Central memory CD8-positive, alpha-beta T cell (primary cell): ENCODE measurements around the gene HLCS.

Experiments
- ATAC-seq: fragments of 150-1000 bp; cut with Tn5 transposase; replicated peaks from 2 replicates; pipeline ENCODE4 v1.10.0; 2022; ENCODE audit warnings: mild to moderate bottlenecking, moderate FRiP score, moderate number of reproducible peaks; ENCODE audit not compliant: poor library complexity, severe bottlenecking; ENCODE audit errors: extremely low read depth
- DNase-seq, 2 donors: peaks; one replicate each; pipeline ENCODE4 v3.0.0; 2021; ENCODE audit warnings: low spot score in 2 of 2
- H3K27ac Mint-ChIP-seq: one replicate; pipeline ENCODE4 v1.8.0; 2022; ENCODE audit warnings: low read depth, mild to moderate bottlenecking, moderate library complexity, mixed read lengths
- H3K27me3 Mint-ChIP-seq: one replicate; pipeline ENCODE4 v1.8.0; 2022; ENCODE audit warnings: mixed read lengths
- H3K36me3 Mint-ChIP-seq: one replicate; pipeline ENCODE4 v1.8.0; 2022; ENCODE audit warnings: mild to moderate bottlenecking, moderate library complexity, mixed read lengths; ENCODE audit not compliant: insufficient read depth
- H3K4me1 Mint-ChIP-seq: one replicate; pipeline ENCODE4 v1.8.0; 2022; ENCODE audit warnings: mixed read lengths
- H3K4me3 Mint-ChIP-seq: one replicate; pipeline ENCODE4 v1.8.0; 2022; ENCODE audit warnings: mild to moderate bottlenecking, moderate library complexity, mixed read lengths
- H3K9me3 Mint-ChIP-seq: one replicate; pipeline ENCODE4 v1.8.0; 2022; ENCODE audit warnings: mixed read lengths

HLCS gene

GRCh38 chr21:36700971-36701755, 265.3 kb downstream of the HLCS start:
- peaks cover 74% of the 10 kb centered on the region for H3K27me3 Mint-ChIP-seq
- peaks cover 22% of the 10 kb centered on the region for H3K4me1 Mint-ChIP-seq
- ATAC-seq (no peak), DNase-seq (no peak)
- H3K4me3 Mint-ChIP-seq, result peak overlapping the region; percentile 38
- no peaks in the 10 kb centered on the region for H3K36me3 Mint-ChIP-seq
- H3K27ac Mint-ChIP-seq, result no peak overlapping the region
- no peaks in the 10 kb centered on the region for H3K9me3 Mint-ChIP-seq
